Mesendoderm (in vitro differentiated cells): ENCODE results near the gene ZWINT.

Experiments used
- DNase-seq: peaks from one replicate; pipeline ENCODE4 v3.0.0; 2013
- H2AK5ac ChIP-seq: 2 replicates; pipeline ENCODE4 v1.6.1; 2013; ENCODE audit warnings: low read length, inconsistent platforms
- H2BK120ac ChIP-seq: 2 replicates; pipeline ENCODE4 v1.6.1; 2013; ENCODE audit warnings: low read depth, mild to moderate bottlenecking, low read length, moderate library complexity, mixed read lengths
- H2BK15ac ChIP-seq: replicated peaks from 2 replicates; pipeline ENCODE4 v1.6.1; 2013; ENCODE audit warnings: low read depth, mild to moderate bottlenecking, moderate library complexity
- H2BK5ac ChIP-seq: 2 replicates; pipeline ENCODE4 v1.6.1; 2013; ENCODE audit warnings: low read length, inconsistent platforms
- H3K18ac ChIP-seq: 2 replicates; pipeline ENCODE4 v1.6.1; 2013; ENCODE audit warnings: mild to moderate bottlenecking, low read length, mixed read lengths
- H3K23ac ChIP-seq: one replicate; pipeline ENCODE4 v1.6.1; 2013; ENCODE audit warnings: low read length
- H3K27ac ChIP-seq: 2 replicates; pipeline ENCODE4 v1.5.1; 2013; ENCODE audit warnings: low read depth, mild to moderate bottlenecking, inconsistent platforms, low read length, moderate library complexity
- H3K27me3 ChIP-seq: 2 replicates; pipeline ENCODE4 v1.6.1; 2013; ENCODE audit warnings: low read length, control low read depth, mild to moderate bottlenecking, inconsistent platforms; ENCODE audit not compliant: insufficient read depth, poor library complexity
- H3K36me3 ChIP-seq: 2 replicates; pipeline ENCODE4 v1.6.1; 2013; ENCODE audit warnings: low read length, inconsistent platforms; ENCODE audit not compliant: control insufficient read depth, insufficient read depth
- H3K4ac ChIP-seq: one replicate; pipeline ENCODE4 v1.6.1; 2013; ENCODE audit warnings: low read depth, mild to moderate bottlenecking, low read length, moderate library complexity
- H3K4me1 ChIP-seq: 2 replicates; pipeline ENCODE4 v1.6.1; 2013; ENCODE audit warnings: low read depth, low read length, inconsistent platforms; ENCODE audit not compliant: control insufficient read depth
- H3K4me2 ChIP-seq: 2 replicates; pipeline ENCODE4 v1.6.1; 2013; ENCODE audit warnings: low read length
- H3K4me3 ChIP-seq: 2 replicates; pipeline ENCODE4 v1.5.1; 2013; ENCODE audit warnings: mild to moderate bottlenecking, low read length
- H3K56ac ChIP-seq: one replicate; pipeline ENCODE4 v1.6.1; 2013; ENCODE audit warnings: low read length
- H3K79me1 ChIP-seq: 2 replicates; pipeline ENCODE4 v1.6.1; 2013; ENCODE audit warnings: low read length, inconsistent platforms
- H3K79me2 ChIP-seq: 2 replicates; pipeline ENCODE4 v1.6.1; 2013; ENCODE audit warnings: mild to moderate bottlenecking, low read length; ENCODE audit not compliant: control insufficient read depth, insufficient read depth
- H3K9ac ChIP-seq: 2 replicates; pipeline ENCODE4 v1.6.1; 2013; ENCODE audit warnings: low read length, inconsistent platforms
- H4K5ac ChIP-seq: one replicate; pipeline ENCODE4 v1.6.1; 2013; ENCODE audit warnings: low read length
- H4K8ac ChIP-seq: one replicate; pipeline ENCODE4 v1.6.1; 2013; ENCODE audit warnings: low read depth, mild to moderate bottlenecking, control low read depth, low read length, moderate library complexity
- WGBS: extraction: QIAGEN DNeasy Blood & Tissue Kit; methylation state at CpG from one replicate; pipeline ENCODE4 v1.1.7; 2013; ENCODE audit warnings: low lambda C conversion rate, missing lambda C conversion rate; ENCODE audit not compliant: insufficient coverage; ENCODE audit errors: extremely low coverage; 5-methylcytosine and 5-hydroxymethylcytosine counted together

Gene ZWINT

GRCh38 chr10:56329961-56330360 is 31.1 kb downstream of the ZWINT start:
- no peak overlapping the region for H2BK15ac ChIP-seq
- H3K36me3 ChIP-seq: no peaks in the 10 kb centered on the region
- no peak overlapping the region for H4K8ac ChIP-seq
- no peak for DNase-seq
- no peaks in the 10 kb centered on the region for H3K79me2 ChIP-seq
- no peak overlapping the region for H3K23ac ChIP-seq
- H3K27ac ChIP-seq: no peak overlapping the region
- H2AK5ac ChIP-seq: no peak overlapping the region
- no peaks in the 10 kb centered on the region for H3K27me3 ChIP-seq
- H3K4ac ChIP-seq: no peak overlapping the region
- no CpG with 5 or more reads among the region's 2 CpGs for WGBS
- H3K4me3 ChIP-seq: no peak overlapping the region
- H3K9ac ChIP-seq: no peak overlapping the region
- H2BK5ac ChIP-seq: no peak overlapping the region
- no peak overlapping the region for H2BK120ac ChIP-seq
- H3K79me1 ChIP-seq: no peaks in the 10 kb centered on the region
- H3K56ac ChIP-seq: no peak overlapping the region
- H4K5ac ChIP-seq: no peak overlapping the region
- no peak overlapping the region for H3K4me2 ChIP-seq
- no peaks in the 10 kb centered on the region for H3K4me1 ChIP-seq
- H3K18ac ChIP-seq: no peak overlapping the region

- H3K79me1 ChIP-seq: no peaks in the 10 kb centered on the region
- no peak overlapping the region for H2BK15ac ChIP-seq
- no peak overlapping the region for H2AK5ac ChIP-seq
- no peaks in the 10 kb centered on the region for H3K79me2 ChIP-seq
- H4K5ac ChIP-seq: no peak overlapping the region
- WGBS: no CpG with 5 or more reads among the region's 3 CpGs
- no peak overlapping the region for H3K4me3 ChIP-seq
- DNase-seq: no peak
- H3K56ac ChIP-seq: no peak overlapping the region
- H3K9ac ChIP-seq: no peak overlapping the region
- no peaks in the 10 kb centered on the region for H3K4me1 ChIP-seq
- no peak overlapping the region for H3K18ac ChIP-seq
- no peak overlapping the region for H2BK5ac ChIP-seq
- H3K4ac ChIP-seq: no peak overlapping the region
- no peak overlapping the region for H2BK120ac ChIP-seq
- no peak overlapping the region for H4K8ac ChIP-seq
- H3K4me2 ChIP-seq: no peak overlapping the region
- H3K36me3 ChIP-seq: no peaks in the 10 kb centered on the region
- H3K27ac ChIP-seq: no peak overlapping the region
- no peak overlapping the region for H3K23ac ChIP-seq
- H3K27me3 ChIP-seq: no peaks in the 10 kb centered on the region
These were observed 33.9 kb downstream of the ZWINT start for GRCh38 chr10:56327118-56327517.

- Histone ChIP-seq H2AK5ac (no peak overlapping the region), H3K27me3 (no peaks in the 10 kb centered on the region), H2BK120ac (no peak overlapping the region), H3K36me3 (no peaks in the 10 kb centered on the region), H3K4me3 (no peak overlapping the region), H3K18ac (no peak overlapping the region), H3K79me1 (no peaks in the 10 kb centered on the region), H3K56ac (no peak overlapping the region), H3K9ac (no peak overlapping the region), H3K4me2 (no peak overlapping the region), H3K4me1 (no peaks in the 10 kb centered on the region), H4K5ac (no peak overlapping the region), H2BK15ac (no peak overlapping the region), H3K23ac (no peak overlapping the region), H2BK5ac (no peak overlapping the region), H3K79me2 (no peaks in the 10 kb centered on the region), H3K4ac (no peak overlapping the region), H4K8ac (no peak overlapping the region), H3K27ac (no peak overlapping the region)
- no peak for DNase-seq
These were observed 41.7 kb downstream of the ZWINT start for GRCh38 chr10:56319386-56319785.

GRCh38 chr10:56318816-56319215 is 42.2 kb downstream of the ZWINT start:
- no peak for DNase-seq
- H2BK15ac ChIP-seq: no peak overlapping the region
- no peaks in the 10 kb centered on the region for H3K79me2 ChIP-seq
- no peak overlapping the region for H3K4ac ChIP-seq
- no peak overlapping the region for H3K9ac ChIP-seq
- no peak overlapping the region for H2BK120ac ChIP-seq
- no peak overlapping the region for H3K4me3 ChIP-seq
- no peak overlapping the region for H4K8ac ChIP-seq
- H3K27me3 ChIP-seq: no peaks in the 10 kb centered on the region
- H3K4me1 ChIP-seq: no peaks in the 10 kb centered on the region
- no peaks in the 10 kb centered on the region for H3K36me3 ChIP-seq
- no peak overlapping the region for H3K4me2 ChIP-seq
- no peak overlapping the region for H3K18ac ChIP-seq
- no peak overlapping the region for H3K56ac ChIP-seq
- H2BK5ac ChIP-seq: no peak overlapping the region
- H3K23ac ChIP-seq: no peak overlapping the region
- no peak overlapping the region for H2AK5ac ChIP-seq
- no peak overlapping the region for H4K5ac ChIP-seq
- H3K79me1 ChIP-seq: no peaks in the 10 kb centered on the region
- no CpG with 5 or more reads among the region's 2 CpGs for WGBS
- no peak overlapping the region for H3K27ac ChIP-seq

- no peak overlapping the region for H3K27ac ChIP-seq
- H2BK120ac ChIP-seq: no peak overlapping the region
- H3K79me2 ChIP-seq: no peaks in the 10 kb centered on the region
- H2AK5ac ChIP-seq: no peak overlapping the region
- H2BK15ac ChIP-seq: no peak overlapping the region
- H3K4me2 ChIP-seq: no peak overlapping the region
- H3K79me1 ChIP-seq: no peaks in the 10 kb centered on the region
- no peak overlapping the region for H3K18ac ChIP-seq
- H3K4ac ChIP-seq: no peak overlapping the region
- no peak overlapping the region for H4K5ac ChIP-seq
- no peak overlapping the region for H2BK5ac ChIP-seq
- no peak overlapping the region for H3K9ac ChIP-seq
- WGBS: no CpG with 5 or more reads among the region's 3 CpGs
- H3K56ac ChIP-seq: no peak overlapping the region
- H3K27me3 ChIP-seq: no peaks in the 10 kb centered on the region
- H3K36me3 ChIP-seq: no peaks in the 10 kb centered on the region
- no peak overlapping the region for H4K8ac ChIP-seq
- H3K4me3 ChIP-seq: no peak overlapping the region
- DNase-seq: peak; percentile 0
- no peak overlapping the region for H3K23ac ChIP-seq
- H3K4me1 ChIP-seq: no peaks in the 10 kb centered on the region
These were observed 43.5 kb downstream of the ZWINT start for GRCh38 chr10:56317603-56318002.

- H2BK120ac ChIP-seq: no peak overlapping the region
- H3K56ac ChIP-seq: no peak overlapping the region
- H3K27ac ChIP-seq: no peak overlapping the region
- H4K5ac ChIP-seq: no peak overlapping the region
- H3K9ac ChIP-seq: no peak overlapping the region
- H3K4me1 ChIP-seq: no peaks in the 10 kb centered on the region
- no peak overlapping the region for H3K18ac ChIP-seq
- no peaks in the 10 kb centered on the region for H3K79me1 ChIP-seq
- no peaks in the 10 kb centered on the region for H3K27me3 ChIP-seq
- no peak for DNase-seq
- no peak overlapping the region for H2BK15ac ChIP-seq
- H3K79me2 ChIP-seq: no peaks in the 10 kb centered on the region
- H4K8ac ChIP-seq: no peak overlapping the region
- H2AK5ac ChIP-seq: no peak overlapping the region
- H2BK5ac ChIP-seq: no peak overlapping the region
- H3K4me3 ChIP-seq: no peak overlapping the region
- H3K4me2 ChIP-seq: no peak overlapping the region
- H3K36me3 ChIP-seq: no peaks in the 10 kb centered on the region
- H3K4ac ChIP-seq: no peak overlapping the region
- H3K23ac ChIP-seq: no peak overlapping the region
These were observed 44.5 kb downstream of the ZWINT start for GRCh38 chr10:56316603-56317002.
